NCI-H146 treated with DMSO at 0.1 percent for 48 hours (cell line): ENCODE results near the gene OPTN.

ENCODE experiments used
- DNase-seq: peaks from one replicate; lab custom pipeline; 2025; ENCODE audit not compliant: unreplicated experiment; lab: John Stamatoyannopoulos, UW

Gene OPTN

DNA sequence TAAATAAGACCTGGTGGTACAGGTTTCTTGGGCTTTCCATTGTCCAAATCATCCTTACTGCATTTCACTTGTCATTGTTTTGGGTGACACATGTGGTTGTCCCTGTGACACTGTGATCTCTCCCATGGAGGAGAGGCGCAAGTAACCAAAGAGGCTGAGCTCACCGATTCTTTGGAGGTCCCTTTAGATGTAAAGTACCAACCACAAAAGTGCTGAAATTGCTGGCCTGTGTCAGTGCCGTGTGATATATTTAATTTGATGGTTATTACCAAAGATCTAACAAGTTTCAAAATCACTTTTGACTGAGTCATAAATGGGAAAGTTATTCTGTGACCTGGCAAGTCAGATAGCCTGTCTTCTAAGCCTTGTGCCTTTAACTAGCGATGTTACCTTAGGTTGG is 80.8 kb downstream of the OPTN start:
- no peak for DNase-seq

DNA sequence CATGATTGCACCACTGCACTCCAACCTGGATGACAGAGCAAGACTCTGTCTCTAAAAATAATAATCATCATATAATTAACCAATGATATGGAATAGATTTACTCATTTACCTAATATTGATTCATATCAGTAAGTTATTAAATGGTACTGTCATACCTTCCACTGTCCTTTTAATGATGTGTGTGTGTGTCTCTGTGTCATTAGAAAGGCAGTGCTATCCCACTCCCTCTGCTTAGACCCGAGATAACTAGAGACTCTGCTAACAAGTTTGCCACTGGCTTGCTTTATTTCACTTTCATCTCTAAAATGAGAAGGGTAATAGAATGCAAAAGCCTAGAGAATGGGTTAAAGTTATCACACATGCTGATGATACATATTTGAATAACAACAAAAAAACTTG is 82.5 kb downstream of the OPTN start:
- no peak for DNase-seq

DNA sequence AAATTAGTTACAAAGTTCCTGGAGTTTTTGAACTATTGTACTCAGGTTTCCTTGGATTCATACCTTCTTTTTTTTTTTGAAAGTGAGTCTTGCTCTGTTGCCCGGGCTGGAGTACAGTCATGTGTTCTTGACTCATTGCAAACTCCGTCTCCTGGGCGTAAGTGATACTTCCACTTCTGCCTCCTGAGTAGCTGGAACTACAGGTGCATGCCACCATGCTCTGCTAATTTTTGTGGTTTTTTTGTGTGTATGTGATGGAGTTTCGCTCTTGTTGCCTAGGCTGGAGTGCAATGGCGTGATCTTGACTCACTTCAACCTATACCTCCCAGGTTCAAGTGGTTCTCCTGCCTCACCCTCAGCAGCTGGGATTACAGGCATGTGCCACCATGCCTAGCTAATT is 83.7 kb downstream of the OPTN start:
- no peak for DNase-seq

DNA sequence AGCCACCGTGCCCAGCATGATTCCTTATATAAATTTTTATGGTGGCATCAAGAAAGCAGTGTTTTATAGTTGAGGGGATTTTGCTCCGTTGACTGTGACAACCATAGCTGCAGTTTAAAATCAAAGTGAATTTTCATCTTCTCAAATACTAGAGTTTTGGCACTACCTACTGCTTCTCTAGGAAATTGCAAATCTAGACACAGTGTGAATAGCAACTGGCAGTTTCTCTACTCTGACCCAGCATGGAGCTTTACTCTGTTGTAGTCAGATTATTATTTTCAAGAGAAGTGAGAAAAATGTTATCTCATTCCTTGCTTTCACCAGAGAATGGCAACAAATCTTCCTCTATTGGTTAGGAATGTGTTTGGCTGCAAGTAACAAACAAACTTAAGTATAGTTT is 84.3 kb downstream of the OPTN start:
- no peak for DNase-seq

DNA sequence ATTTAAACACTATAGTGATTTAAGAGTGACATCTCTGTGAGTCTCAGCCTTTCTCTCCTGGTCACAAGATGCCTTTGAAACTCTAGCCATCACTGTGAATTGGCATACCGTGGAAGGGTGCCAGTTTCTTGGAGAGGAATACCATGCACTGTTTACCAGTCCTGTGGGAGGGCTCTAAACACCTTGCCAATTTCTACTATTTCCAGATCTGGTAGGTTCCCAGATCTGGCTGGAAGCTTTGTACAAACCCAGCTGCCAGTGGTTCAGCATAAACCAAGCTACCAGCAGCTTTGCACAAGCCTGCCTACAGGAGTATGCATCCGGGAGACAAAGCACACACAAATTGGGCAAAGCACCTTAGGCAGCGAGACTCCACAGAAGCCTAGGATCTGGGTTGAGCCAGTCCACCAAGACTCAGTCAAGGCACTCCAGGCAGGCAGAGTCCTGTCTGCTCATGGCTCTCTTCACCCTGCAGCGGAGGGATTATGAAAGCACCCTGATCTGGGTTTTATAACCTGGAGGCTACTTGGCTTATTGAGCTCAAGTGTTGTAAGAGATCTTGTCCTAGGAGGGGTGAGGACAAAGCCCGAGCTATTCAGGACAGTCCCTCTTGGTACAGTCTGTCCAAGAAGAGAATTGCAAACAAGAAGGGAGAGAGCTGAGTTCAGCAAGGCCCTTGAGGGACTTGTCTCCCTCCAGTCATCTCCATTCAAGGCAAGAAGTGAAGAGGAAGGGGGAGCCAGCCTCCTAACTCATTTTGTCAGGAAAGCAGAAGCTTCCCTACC is 85.0 kb downstream of the OPTN start:
- no peak for DNase-seq

DNA sequence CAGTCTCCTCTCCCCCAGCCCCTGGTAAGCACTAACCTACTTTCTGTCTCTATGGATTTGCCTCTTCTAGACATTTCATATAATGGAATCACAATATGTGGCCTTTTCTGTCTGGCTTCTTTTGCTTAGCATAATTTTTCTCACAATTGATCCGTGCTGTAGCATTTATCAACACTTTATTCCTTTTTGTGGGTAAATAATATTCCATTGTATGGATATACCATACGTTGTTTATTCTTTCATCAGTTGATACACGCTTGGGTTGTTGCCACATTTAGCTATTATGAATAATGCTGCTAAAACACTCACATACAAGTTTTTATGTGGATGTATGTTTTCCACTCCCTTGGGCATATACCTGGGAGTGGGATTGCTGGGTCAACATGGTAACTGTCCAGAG is 87.2 kb downstream of the OPTN start:
- DNase-seq: no peak
